GM23338 (cell line): ENCODE results near the gene NXPE3. TPM values are rescaled to one million over a fixed set of nuclear protein-coding genes. Genes with fewer than 3 reads are reported as not detected.

Source experiments
- ATAC-seq: fragments of 200-7000 bp; cut with Tn5 transposase; 3 replicates; pipeline ENCODE4 v1.9.1; 2020
- DNase-seq: peaks from one replicate; pipeline ENCODE4 v3.0.0-alpha.2; 2015; ENCODE audit warnings: low spot score
- H2AFZ ChIP-seq: fragments of 200-600 bp; sonication (generic); 2 replicates; pipeline ENCODE4 v1.8.0; 2016; ENCODE audit warnings: antibody characterized with exemption, mild to moderate bottlenecking, moderate library complexity
- H3F3A ChIP-seq: fragments of 200-600 bp; sonication (generic); replicated peaks from 2 replicates; pipeline ENCODE4 v1.8.0; 2017; ENCODE audit warnings: antibody characterized with exemption, mixed run types, low read depth
- H3K27ac ChIP-seq: fragments of 200-600 bp; sonication (generic); 2 replicates; pipeline ENCODE4 v1.6.1; 2016; ENCODE audit warnings: low read depth
- H3K27me3 ChIP-seq: fragments of 200-600 bp; sonication (generic); 2 replicates; pipeline ENCODE4 v1.8.0; 2016; ENCODE audit warnings: mild to moderate bottlenecking, mixed run types, moderate library complexity; ENCODE audit not compliant: insufficient read depth
- H3K36me3 ChIP-seq: fragments of 200-600 bp; sonication (generic); 2 replicates; pipeline ENCODE4 v1.8.0; 2016; ENCODE audit warnings: mild to moderate bottlenecking; ENCODE audit not compliant: insufficient read depth
- H3K4me1 ChIP-seq: fragments of 200-600 bp; sonication (generic); 2 replicates; pipeline ENCODE4 v1.8.0; 2016; ENCODE audit warnings: mild to moderate bottlenecking, moderate library complexity; ENCODE audit not compliant: insufficient read depth
- H3K4me2 ChIP-seq: fragments of 200-600 bp; sonication (generic); 2 replicates; pipeline ENCODE4 v1.7.1; 2017; ENCODE audit warnings: mixed run types
- H3K4me3 ChIP-seq: fragments of 200-600 bp; sonication (generic); 2 replicates; pipeline ENCODE4 v1.6.1; 2016; ENCODE audit warnings: mixed run types
- H3K79me2 ChIP-seq: fragments of 200-600 bp; sonication (generic); replicated peaks from 2 replicates; pipeline ENCODE4 v1.8.0; 2017; ENCODE audit warnings: mild to moderate bottlenecking; ENCODE audit not compliant: insufficient read depth
- H3K9me2 ChIP-seq: fragments of 200-600 bp; sonication (generic); 2 replicates; pipeline ENCODE4 v1.8.0; 2017; ENCODE audit not compliant: insufficient read depth
- H4K20me1 ChIP-seq: fragments of 200-600 bp; sonication (generic); replicated peaks from 2 replicates; pipeline ENCODE4 v1.8.0; 2017; ENCODE audit warnings: mild to moderate bottlenecking; ENCODE audit not compliant: insufficient read depth
- H3K27ac Mint-ChIP-seq: 2 replicates; pipeline ENCODE4 v1.8.0; 2020; ENCODE audit warnings: inconsistent platforms, mild to moderate bottlenecking, moderate library complexity, mixed read lengths
- H3K27me3 Mint-ChIP-seq: 3 replicates; pipeline ENCODE4 v1.8.0; 2022; ENCODE audit warnings: low read depth, mild to moderate bottlenecking, moderate library complexity, mixed read lengths, inconsistent platforms; ENCODE audit not compliant: insufficient read depth, poor library complexity
- H3K36me3 Mint-ChIP-seq: 3 replicates; pipeline ENCODE4 v1.8.0; 2021; ENCODE audit warnings: low read depth, mild to moderate bottlenecking, inconsistent platforms, moderate library complexity, mixed read lengths
- H3K4me1 Mint-ChIP-seq: 3 replicates; pipeline ENCODE4 v1.8.0; 2020; ENCODE audit warnings: mild to moderate bottlenecking, inconsistent platforms, mixed read lengths
- H3K4me3 Mint-ChIP-seq: 3 replicates; pipeline ENCODE4 v1.8.0; 2021; ENCODE audit warnings: moderate library complexity, mild to moderate bottlenecking, inconsistent platforms, mixed read lengths
- H3K9me3 Mint-ChIP-seq: 3 replicates; pipeline ENCODE4 v1.8.0; 2020; ENCODE audit warnings: moderate library complexity, mild to moderate bottlenecking, inconsistent platforms, mixed read lengths
- CREB1 ChIP-seq: fragments of 250-450 bp; sonication (Bioruptor Pico); IDR thresholded peaks from 2 replicates; pipeline ENCODE4 v1.5.0; 2020; ENCODE audit warnings: low read depth, mild to moderate bottlenecking, moderate library complexity
- CTCF ChIP-seq, 2 experiments: fragments of 200-600 bp in 1 of 2; sonication (generic) in 1 of 2; conservative IDR thresholded peaks; 2 replicates each; pipeline versions ENCODE4 v1.5.1 to v1.6.1; 2016 to 2017; ENCODE audit warnings: antibody characterized with exemption in 2 of 2, low read depth in 2 of 2, mild to moderate bottlenecking in 2 of 2, moderate library complexity in 1 of 2
- ETS1 ChIP-seq: IDR thresholded peaks from 2 replicates; pipeline ENCODE4 v1.6.1; 2016; ENCODE audit warnings: antibody characterized with exemption
- EZH2 ChIP-seq: fragments of 200-600 bp; sonication (generic); IDR thresholded peaks from one replicate; pipeline ENCODE4 v1.8.0; 2017; ENCODE audit warnings: antibody characterized with exemption, mild to moderate bottlenecking, low read depth; ENCODE audit not compliant: unreplicated experiment
- EZH2phosphoT487 ChIP-seq: fragments of 200-600 bp; sonication (generic); IDR thresholded peaks from one replicate; pipeline ENCODE4 v1.8.1; 2018; ENCODE audit warnings: antibody characterized with exemption; ENCODE audit not compliant: unreplicated experiment
- JUNB ChIP-seq: IDR thresholded peaks from one replicate; pipeline ENCODE4 v1.6.1; 2016; ENCODE audit warnings: antibody characterized with exemption; ENCODE audit not compliant: unreplicated experiment
- NANOG ChIP-seq: IDR thresholded peaks from 2 replicates; pipeline ENCODE4 v1.6.1; 2016; ENCODE audit warnings: antibody characterized with exemption, borderline replicate concordance
- POLR2AphosphoS5 ChIP-seq: IDR thresholded peaks from 2 replicates; pipeline ENCODE4 v1.6.1; 2016; ENCODE audit warnings: antibody characterized with exemption, low read depth
- REST ChIP-seq: IDR thresholded peaks from one replicate; pipeline ENCODE4 v1.6.1; 2018; ENCODE audit warnings: antibody characterized with exemption; ENCODE audit not compliant: unreplicated experiment
- STAT1 ChIP-seq: IDR thresholded peaks from one replicate; pipeline ENCODE4 v1.6.1; 2016; ENCODE audit warnings: antibody characterized with exemption; ENCODE audit not compliant: unreplicated experiment
- ZNF114 ChIP-seq: fragments of 250-450 bp; sonication (Bioruptor Pico); IDR thresholded peaks from 2 replicates; pipeline ENCODE4 v1.5.0; 2020; ENCODE audit warnings: mild to moderate bottlenecking, moderate library complexity
- ZNF331 ChIP-seq: fragments of 250-450 bp; sonication (Bioruptor Pico); IDR thresholded peaks from 2 replicates; pipeline ENCODE4 v1.5.0; 2020; ENCODE audit warnings: low read depth, mild to moderate bottlenecking, moderate library complexity
- ZNF462 ChIP-seq: fragments of 250-450 bp; sonication (Bioruptor Pico); IDR thresholded peaks from 2 replicates; pipeline ENCODE4 v1.5.0; 2020; ENCODE audit warnings: mild to moderate bottlenecking, moderate library complexity
- polyA plus RNA-seq: library from polyadenylated mRNA; unstranded; fragments of >200 nt; fragmentation: Nextera tagmentation; extraction: Ambion mirVana; gene quantifications from 2 replicates; pipeline ENCODE4 v1.2.1, GENCODE V29; 2016
- total RNA-seq: library from RNA; depleted of rRNA; stranded (reverse); fragments of >200 nt; shearing (Covaris generic); gene quantifications from 2 replicates; pipeline ENCODE4 v1.2.3, GENCODE V29; 2014

Gene NXPE3
- total and polyA plus RNA-seq, 2 experiments from 2014 or later = 13.3 to 20.8 TPM

GRCh38 chr3:101803939-101804338 lies 24.9 kb downstream of the NXPE3 start:
- Mint-ChIP-seq H3K27ac (no peak overlapping the region), H3K36me3 (peaks cover 33% of the 10 kb centered on the region; the same call in 2 of the 3 replicates), H3K27me3 (no peaks in the 10 kb centered on the region), H3K9me3 (no peaks in the 10 kb centered on the region), H3K4me1 (peaks cover 10% of the 10 kb centered on the region; the same call in 2 of the 3 replicates), H3K4me3 (no peak overlapping the region)
- DNase-seq (no peak), ATAC-seq (no peak)
- H3K79me2 ChIP-seq = no peaks in the 10 kb centered on the region
- 0 out of 2 replicates have a peak, but pooled peaks cover 4% of the 10 kb centered on the region for H3K4me1 ChIP-seq
- no peak overlapping the region for H3K4me2 ChIP-seq
- H3K27me3 ChIP-seq = no peaks in the 10 kb centered on the region
- H3K4me3 ChIP-seq = no peak overlapping the region
- no peaks in the 10 kb centered on the region for H3K9me2 ChIP-seq
- H3K36me3 ChIP-seq = peaks cover 5% of the 10 kb centered on the region; the same call in 1 of the 2 replicates
- no peak overlapping the region for H3K27ac ChIP-seq
- no peaks in the 10 kb centered on the region; the same call in none of the 2 replicates for H4K20me1 ChIP-seq
- TF ChIP-seq ZNF462 (no peak), NANOG (no peak), CREB1 (CRISPR knock-in tag) (no peak), EZH2 (no peak), JUNB (no peak), EZH2phosphoT487 (no peak), REST (no peak), STAT1 (no peak), ETS1 (no peak), POLR2AphosphoS5 (no peak), ZNF114 (no peak), ZNF331 (CRISPR knock-in tag) (no peak), CTCF (conservative IDR thresholded peaks at IDR 0.05; ENCODE audit: low read depth in 2 of 2) (no peak)
- no peak overlapping the region for H2AFZ ChIP-seq
- no peaks in the 10 kb centered on the region; the same call in 1 of the 2 replicates for H3F3A ChIP-seq
